Cerebellar nuclear complex (tissue), 1 donor: ENCODE data around the gene NGRN.

Experiments used
- DNase-seq, 2 experiments: peaks; one replicate each; lab custom pipeline; 2025; lab: John Stamatoyannopoulos, UW

NGRN gene, protein sequence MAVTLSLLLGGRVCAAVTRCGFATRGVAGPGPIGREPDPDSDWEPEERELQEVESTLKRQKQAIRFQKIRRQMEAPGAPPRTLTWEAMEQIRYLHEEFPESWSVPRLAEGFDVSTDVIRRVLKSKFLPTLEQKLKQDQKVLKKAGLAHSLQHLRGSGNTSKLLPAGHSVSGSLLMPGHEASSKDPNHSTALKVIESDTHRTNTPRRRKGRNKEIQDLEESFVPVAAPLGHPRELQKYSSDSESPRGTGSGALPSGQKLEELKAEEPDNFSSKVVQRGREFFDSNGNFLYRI

DNA sequence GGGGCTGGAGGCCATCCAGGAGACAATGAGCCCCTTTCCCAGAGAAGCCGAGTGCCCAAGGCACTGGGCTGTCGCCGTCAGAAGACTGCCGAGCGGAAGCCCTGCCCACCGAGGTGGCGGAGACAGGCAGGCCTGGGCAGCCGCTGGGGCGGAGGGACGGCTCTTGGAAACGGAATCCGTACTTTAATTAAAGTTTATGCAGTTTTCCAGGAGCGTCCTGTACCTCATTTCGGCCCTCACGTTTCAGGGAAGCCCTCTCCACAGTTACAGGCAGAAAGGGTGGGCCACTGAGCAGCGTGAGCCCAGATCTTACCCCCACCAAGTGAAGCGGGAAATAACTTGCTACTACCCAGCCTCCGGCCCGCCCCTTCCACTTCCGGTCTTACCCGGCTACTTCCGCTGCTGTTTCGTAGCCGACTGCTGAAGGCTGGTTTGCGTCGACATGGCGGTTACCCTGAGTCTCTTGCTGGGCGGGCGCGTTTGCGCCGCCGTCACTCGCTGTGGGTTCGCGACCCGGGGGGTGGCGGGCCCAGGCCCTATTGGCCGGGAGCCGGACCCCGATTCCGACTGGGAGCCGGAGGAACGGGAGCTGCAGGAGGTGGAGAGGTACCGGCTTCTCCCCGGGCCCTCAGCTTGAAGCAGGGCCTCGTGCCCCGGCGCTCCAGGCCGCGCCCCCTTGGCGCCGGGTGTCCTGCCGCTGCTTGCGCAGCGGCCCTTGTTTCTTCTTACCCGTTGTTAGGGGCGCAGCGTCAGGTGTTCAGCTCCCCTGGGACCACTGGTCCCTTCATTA lies at the start of gene NGRN:
TSS of gene NGRN (plus strand) at position 402 of the 790 bp plus-strand sequence. CDS start at position 443, 41 bp downstream.
- DNase-seq: peak; percentile 38 to 58

DNA sequence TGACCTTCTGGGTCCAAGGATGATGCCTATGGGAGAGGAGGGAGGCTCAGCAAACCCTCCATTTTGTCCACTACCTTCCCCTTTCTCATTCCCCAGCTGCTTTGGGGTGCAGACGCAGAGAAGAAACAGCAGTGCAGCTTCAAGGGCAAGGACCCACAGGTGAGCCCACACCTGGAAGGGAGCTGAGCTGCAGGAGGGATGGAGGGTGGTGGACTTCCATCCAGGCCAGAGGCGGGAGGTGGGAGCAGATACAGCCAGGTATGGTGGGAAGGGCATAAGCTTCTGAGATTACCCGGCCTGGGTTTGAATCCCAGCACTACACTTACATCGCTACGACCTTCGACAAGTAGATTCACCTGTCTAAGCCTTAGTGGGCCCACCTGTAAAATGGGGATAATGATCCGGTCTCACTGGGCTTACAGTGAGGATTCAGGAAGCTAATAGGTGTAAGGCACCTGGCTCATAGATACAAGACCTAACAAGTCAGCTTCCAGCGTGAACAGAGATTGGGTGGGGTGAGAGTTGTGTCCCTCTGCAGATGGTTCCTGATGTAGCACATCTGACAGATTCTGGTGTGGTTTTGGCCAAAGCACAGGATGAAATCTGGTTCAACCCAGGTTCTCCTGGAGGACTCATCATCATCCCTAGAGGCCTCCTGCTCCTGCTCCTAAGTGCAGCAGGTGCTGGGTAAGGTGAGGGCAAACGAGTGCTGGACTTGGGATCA lies 47.6 kb upstream of the NGRN start:
- no peak for DNase-seq

GRCh38 chr15:90219421-90220141 lies 45.9 kb upstream of the NGRN start:
- no peak for DNase-seq

DNA sequence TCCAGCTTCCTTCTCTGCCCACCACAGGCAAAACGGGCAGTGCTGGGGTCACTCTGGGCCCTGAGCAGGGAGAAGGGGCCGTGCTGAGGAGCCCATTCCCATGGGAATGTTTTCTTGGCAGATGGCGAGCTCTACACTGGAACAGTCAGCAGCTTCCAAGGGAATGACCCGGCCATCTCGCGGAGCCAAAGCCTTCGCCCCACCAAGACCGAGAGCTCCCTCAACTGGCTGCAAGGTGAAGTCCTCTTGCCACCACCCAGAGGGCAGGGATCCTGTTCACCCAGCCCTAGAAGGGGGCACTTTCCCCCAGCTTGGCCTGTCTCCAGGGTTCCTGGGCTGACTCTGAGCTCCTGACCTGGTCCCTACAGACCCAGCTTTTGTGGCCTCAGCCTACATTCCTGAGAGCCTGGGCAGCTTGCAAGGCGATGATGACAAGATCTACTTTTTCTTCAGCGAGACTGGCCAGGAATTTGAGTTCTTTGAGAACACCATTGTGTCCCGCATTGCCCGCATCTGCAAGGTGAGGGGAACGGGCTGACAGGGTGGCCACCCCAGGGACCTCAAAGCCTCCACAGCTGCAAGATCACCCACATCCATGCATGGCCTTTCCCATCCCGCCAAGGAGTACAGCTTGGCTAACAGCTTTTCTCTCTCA lies 44.1 kb upstream of the NGRN start:
- no peak for DNase-seq

DNA sequence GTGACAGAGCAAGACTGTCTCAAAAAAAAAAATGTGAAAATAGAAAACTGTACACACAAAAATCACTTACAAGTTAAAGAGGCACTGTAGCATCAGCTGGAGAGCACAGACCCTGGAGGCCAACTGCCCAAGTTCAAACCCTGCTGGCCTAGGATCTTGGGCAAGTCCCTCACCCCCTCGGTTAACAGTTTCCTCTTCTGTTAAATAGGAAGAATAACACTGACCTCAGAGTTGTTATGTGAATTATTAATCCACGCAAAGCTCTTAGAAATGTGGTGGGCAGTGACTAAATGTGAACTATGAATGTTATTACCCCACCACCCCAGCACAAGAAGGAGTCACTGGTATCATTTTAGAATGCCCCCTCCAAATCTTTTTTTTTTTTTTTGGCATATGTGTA lies 42.9 kb upstream of the NGRN start:
- DNase-seq: no peak

GRCh38 chr15:90223441-90224165 lies 41.9 kb upstream of the NGRN start:
- no peak for DNase-seq

DNA sequence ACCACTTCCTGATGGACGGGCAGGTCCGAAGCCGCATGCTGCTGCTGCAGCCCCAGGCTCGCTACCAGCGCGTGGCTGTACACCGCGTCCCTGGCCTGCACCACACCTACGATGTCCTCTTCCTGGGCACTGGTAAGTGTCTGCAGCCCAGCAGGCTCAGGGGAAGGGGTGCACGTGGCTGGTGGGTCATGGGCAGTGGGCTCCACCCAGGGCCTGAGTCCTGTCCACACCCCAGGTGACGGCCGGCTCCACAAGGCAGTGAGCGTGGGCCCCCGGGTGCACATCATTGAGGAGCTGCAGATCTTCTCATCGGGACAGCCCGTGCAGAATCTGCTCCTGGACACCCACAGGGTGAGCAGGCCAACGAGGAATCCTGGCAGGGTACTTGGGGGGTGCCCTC lies 40.4 kb upstream of the NGRN start:
- DNase-seq: no peak

- DNase-seq: no peak
Measured at GRCh38 chr15:90225504-90226234, 39.8 kb upstream of the NGRN start.

- DNase-seq: no peak
Measured at GRCh38 chr15:90227336-90227735, 38.1 kb upstream of the NGRN start.

GRCh38 chr15:90227816-90228772 lies 37.4 kb upstream of the NGRN start:
- no peak for DNase-seq

DNA sequence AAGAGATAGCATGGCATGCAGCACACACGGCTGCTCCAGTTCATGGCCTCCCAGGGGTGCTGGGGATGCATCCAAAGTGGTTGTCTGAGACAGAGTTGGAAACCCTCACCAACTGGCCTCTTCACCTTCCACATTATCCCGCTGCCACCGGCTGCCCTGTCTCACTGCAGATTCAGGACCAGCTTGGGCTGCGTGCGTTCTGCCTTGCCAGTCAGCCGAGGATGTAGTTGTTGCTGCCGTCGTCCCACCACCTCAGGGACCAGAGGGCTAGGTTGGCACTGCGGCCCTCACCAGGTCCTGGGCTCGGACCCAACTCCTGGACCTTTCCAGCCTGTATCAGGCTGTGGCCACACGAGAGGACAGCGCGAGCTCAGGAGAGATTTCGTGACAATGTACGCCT lies 36.5 kb upstream of the NGRN start:
- DNase-seq: no peak

DNA sequence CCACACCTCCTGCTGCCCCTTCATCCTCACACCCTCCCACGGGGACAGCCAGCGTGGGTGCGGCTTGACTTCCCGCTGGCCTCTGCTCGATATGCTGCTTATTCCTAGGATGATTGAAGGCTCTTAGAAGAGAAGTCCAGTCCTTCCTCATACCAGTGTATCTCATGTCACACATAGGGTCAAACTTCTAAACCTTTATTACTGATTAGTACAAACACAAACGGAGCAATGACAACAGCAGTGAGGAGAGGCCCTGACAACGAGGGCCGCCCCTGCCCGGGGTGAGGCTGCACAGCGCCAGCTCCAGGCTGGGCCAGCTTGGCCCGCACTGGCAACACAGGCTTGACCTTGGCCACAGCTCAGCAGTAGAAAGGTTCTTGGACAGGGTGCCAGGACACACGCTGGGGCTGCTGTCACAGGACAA lies 35.4 kb upstream of the NGRN start:
- DNase-seq: no peak

GRCh38 chr15:90230610-90231009 lies 34.9 kb upstream of the NGRN start:
- no peak for DNase-seq

- no peak for DNase-seq
Measured at GRCh38 chr15:90231028-90232017, 34.1 kb upstream of the NGRN start.

DNA sequence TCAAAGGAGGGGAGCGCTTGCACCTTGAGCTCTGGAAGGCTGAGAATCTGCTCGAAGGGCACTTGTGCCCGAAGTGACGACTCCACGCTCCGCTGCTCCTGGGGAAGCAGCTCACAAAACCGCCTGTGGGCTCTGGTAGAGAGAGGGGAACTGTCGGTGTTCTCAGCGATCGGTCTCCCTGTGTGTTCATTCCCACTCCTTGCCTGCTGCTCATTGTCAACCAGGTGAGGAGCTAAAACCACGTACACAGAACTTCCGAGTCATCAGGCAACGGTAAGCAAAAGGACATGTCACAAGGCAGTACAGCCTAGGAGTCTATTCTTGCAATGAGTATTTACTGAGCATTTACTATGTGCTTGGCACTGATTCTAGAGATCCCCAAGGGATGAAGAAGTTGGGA lies 33.3 kb upstream of the NGRN start:
- no peak for DNase-seq

DNA sequence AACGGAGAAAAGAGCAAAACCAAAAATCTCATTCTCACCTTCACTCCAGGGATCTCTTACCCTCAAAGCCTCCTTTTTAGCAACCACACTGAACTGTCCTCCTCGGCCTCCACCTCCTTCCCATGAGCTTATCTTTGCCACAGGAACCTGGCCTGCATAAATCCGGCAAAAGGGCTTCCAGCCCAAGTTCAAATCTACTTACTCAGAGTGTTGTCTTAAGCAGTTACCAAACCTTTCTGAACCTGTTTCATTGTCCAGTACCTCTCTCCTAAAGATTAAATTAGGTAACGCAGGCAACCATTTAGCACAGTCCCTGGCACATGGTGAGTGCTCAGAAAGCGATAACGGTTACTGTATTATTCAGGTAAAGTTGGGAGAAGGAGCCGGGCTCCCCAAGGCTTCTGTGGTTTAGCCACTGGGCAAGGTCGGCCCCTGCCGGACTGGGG lies 32.5 kb upstream of the NGRN start:
- DNase-seq: no peak

DNA sequence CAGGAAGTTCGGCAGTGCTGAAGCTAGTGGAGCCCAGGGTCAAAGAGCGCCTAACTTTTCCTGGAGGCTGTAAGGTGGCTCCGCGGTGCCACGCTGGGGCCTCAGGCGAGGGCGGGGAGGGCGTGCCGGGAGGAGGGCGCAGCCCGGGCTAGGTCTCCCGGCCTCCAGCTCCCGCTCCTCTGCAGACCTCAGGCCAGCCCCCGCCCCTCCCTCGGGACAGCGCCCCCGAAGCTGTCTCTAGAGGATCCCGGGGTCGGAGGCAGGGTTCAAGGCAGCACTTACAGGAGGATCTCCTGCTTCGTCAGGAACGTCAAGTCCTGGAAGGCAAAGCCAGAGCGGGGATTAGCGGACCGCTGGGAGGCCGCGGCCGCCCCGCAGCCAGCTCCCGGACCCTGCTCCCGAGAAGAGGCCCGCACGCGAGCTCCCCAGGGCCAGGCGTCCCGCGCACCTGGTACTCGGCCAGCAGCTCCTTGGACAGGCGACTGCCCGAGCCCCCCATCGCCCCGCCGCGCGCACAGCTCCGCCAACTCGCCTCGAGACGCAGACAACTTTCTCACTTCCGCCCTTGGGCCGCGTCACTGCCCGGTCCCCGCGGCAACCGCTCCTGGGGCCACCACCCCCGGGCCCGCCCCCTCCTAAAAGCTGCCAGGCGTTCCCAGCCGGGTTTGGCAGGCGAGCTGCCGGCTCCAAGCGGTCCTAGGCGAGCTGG lies 31.9 kb upstream of the NGRN start, which contains the start of gene CIB1:
TSS of gene CIB1 (minus strand) at position 555 of the 709 bp plus-strand sequence. CDS start at position 499, 56 bp downstream.
- no peak for DNase-seq
